HEK293 (cell line): ENCODE measurements around the gene SMAD2.

Source experiments
- CTCF ChIA-PET: fragments of 350-600 bp; formaldehyde crosslinking; extraction: SDS; loops from one replicate; lab custom pipeline; 2021; ENCODE audit warnings: antibody characterized with exemption; lab: Yijun Ruan, JAX
- POLR2A ChIA-PET: fragments of 300-600 bp; formaldehyde crosslinking; extraction: SDS; loops from one replicate; lab custom pipeline; 2020; ENCODE audit warnings: antibody characterized with exemption, inconsistent platforms; lab: Yijun Ruan, JAX
- H3K27ac ChIP-seq: fragments of 200-500 bp; sonication (Bioruptor generic); 2 replicates; pipeline ENCODE4 v1.5.1; 2014; ENCODE audit warnings: low read depth, low read length, control low read depth, inconsistent platforms; ENCODE audit errors: extremely low read depth
- H3K36me3 ChIP-seq, 2 experiments: fragments of 200-500 bp in 1 of 2; sonication (Bioruptor generic) in 1 of 2; 1 replicate in 1 of 2; 2 replicates in 1 of 2; pipeline ENCODE4 v1.5.1; 2014 to 2017; ENCODE audit warnings: inconsistent platforms in 2 of 2, low read length in 2 of 2; ENCODE audit not compliant: control insufficient read depth in 2 of 2, insufficient read depth in 1 of 2
- H3K4me1 ChIP-seq: fragments of 200-500 bp; sonication (Bioruptor generic); 2 replicates; pipeline ENCODE4 v1.5.1; 2014; ENCODE audit warnings: mild to moderate bottlenecking, low read length, inconsistent platforms; ENCODE audit not compliant: control insufficient read depth, insufficient read depth
- H3K4me3 ChIP-seq: 2 replicates; pipeline ENCODE4 v1.5.1; 2011; ENCODE audit warnings: low read depth, mild to moderate bottlenecking, control low read depth, low read length, moderate library complexity
- H3K9me3 ChIP-seq: fragments of 200-500 bp; sonication (Bioruptor generic); 2 replicates; pipeline ENCODE4 v1.5.1; 2014; ENCODE audit warnings: low read depth, low read length, inconsistent platforms; ENCODE audit not compliant: control insufficient read depth, insufficient read depth
- GLIS1 ChIP-seq: fragments of 450-650 bp; formaldehyde crosslinking; IDR thresholded peaks from 2 replicates; pipeline ENCODE4 v1.5.1; 2016; ENCODE audit warnings: missing biosample characterization, missing genetic modification characterization
- HOXA7 ChIP-seq: sonication (generic); formaldehyde crosslinking; IDR thresholded peaks from 2 replicates; pipeline ENCODE4 v1.8.1; 2022; ENCODE audit warnings: missing genetic modification reagents, borderline replicate concordance
- REST ChIP-seq: fragments of 450-650 bp; formaldehyde crosslinking; IDR thresholded peaks from 2 replicates; pipeline ENCODE4 v1.5.1; 2016; ENCODE audit warnings: missing biosample characterization, missing genetic modification characterization
- SCRT2 ChIP-seq: fragments of 450-650 bp; formaldehyde crosslinking; IDR thresholded peaks from 2 replicates; pipeline ENCODE4 v1.5.1; 2016; ENCODE audit warnings: missing biosample characterization, missing genetic modification characterization
- YY2 ChIP-seq: fragments of 450-650 bp; formaldehyde crosslinking; IDR thresholded peaks from 2 replicates; pipeline ENCODE4 v1.5.1; 2016; ENCODE audit warnings: missing biosample characterization, missing genetic modification characterization
- ZBTB48 ChIP-seq: fragments of 450-650 bp; formaldehyde crosslinking; IDR thresholded peaks from 2 replicates; pipeline ENCODE4 v1.5.1; 2016; ENCODE audit warnings: missing biosample characterization, missing genetic modification characterization
- ZNF133 ChIP-seq: fragments of 450-650 bp; formaldehyde crosslinking; IDR thresholded peaks from 2 replicates; pipeline ENCODE4 v1.5.1; 2016; ENCODE audit warnings: missing biosample characterization, missing genetic modification characterization
- ZNF202 ChIP-seq: fragments of 450-650 bp; formaldehyde crosslinking; IDR thresholded peaks from 2 replicates; pipeline ENCODE4 v1.5.1; 2016; ENCODE audit warnings: missing biosample characterization, missing genetic modification characterization, borderline replicate concordance
- ZNF223 ChIP-seq: fragments of 450-650 bp; formaldehyde crosslinking; IDR thresholded peaks from 2 replicates; pipeline ENCODE4 v1.5.1; 2016; ENCODE audit warnings: missing biosample characterization, missing genetic modification characterization
- ZNF266 ChIP-seq: fragments of 450-650 bp; formaldehyde crosslinking; IDR thresholded peaks from 2 replicates; pipeline ENCODE4 v1.5.1; 2016; ENCODE audit warnings: missing biosample characterization, missing genetic modification characterization, low read depth
- ZNF362 ChIP-seq: fragments of 450-650 bp; formaldehyde crosslinking; IDR thresholded peaks from 2 replicates; pipeline ENCODE4 v1.5.1; 2016; ENCODE audit warnings: missing biosample characterization, missing genetic modification characterization
- ZNF366 ChIP-seq: fragments of 450-650 bp; formaldehyde crosslinking; conservative IDR thresholded peaks from 2 replicates; pipeline ENCODE4 v1.5.1; 2016; ENCODE audit warnings: missing biosample characterization, missing genetic modification characterization
- ZNF404 ChIP-seq: fragments of 450-650 bp; formaldehyde crosslinking; IDR thresholded peaks from 2 replicates; pipeline ENCODE4 v1.5.1; 2017; ENCODE audit warnings: missing biosample characterization, missing genetic modification characterization
- ZNF514 ChIP-seq: fragments of 450-650 bp; formaldehyde crosslinking; IDR thresholded peaks from 2 replicates; pipeline ENCODE4 v1.5.1; 2016; ENCODE audit warnings: missing biosample characterization, missing genetic modification characterization
- ZNF585B ChIP-seq: fragments of 450-650 bp; formaldehyde crosslinking; IDR thresholded peaks from 2 replicates; pipeline ENCODE4 v1.5.1; 2016; ENCODE audit warnings: missing biosample characterization, missing genetic modification characterization
- ZNF624 ChIP-seq: fragments of 450-650 bp; formaldehyde crosslinking; IDR thresholded peaks from 2 replicates; pipeline ENCODE4 v1.5.1; 2017; ENCODE audit warnings: missing biosample characterization, missing genetic modification characterization
- ZNF660 ChIP-seq: fragments of 450-650 bp; IDR thresholded peaks from 2 replicates; pipeline ENCODE4 v1.5.1; 2018; ENCODE audit warnings: missing biosample characterization, mild to moderate bottlenecking, missing genetic modification characterization
- ZSCAN4 ChIP-seq: fragments of 450-650 bp; formaldehyde crosslinking; IDR thresholded peaks from 2 replicates; pipeline ENCODE4 v1.5.1; 2017; ENCODE audit warnings: missing biosample characterization, missing genetic modification characterization

SMAD2 gene

GRCh38 chr18:47919916-47920315 lies 10.5 kb downstream of the SMAD2 start:
- H3K4me1 ChIP-seq = peaks cover 45% of the 10 kb centered on the region
- no peaks in the 10 kb centered on the region for H3K36me3 ChIP-seq
- H3K4me3 ChIP-seq = no peak overlapping the region
- CTCF ChIA-PET = interaction anchor here (0.7 kb wide), 1 partner anchor 556 kb away, joined by 3 read pairs; no protein-coding TSS in a partner anchor
- POLR2A ChIA-PET = no interaction called here
- no peaks in the 10 kb centered on the region for H3K9me3 ChIP-seq
- TF ChIP-seq ZNF202 (tag by site-specific recombination) = no peak
- no peak for TF ChIP-seq ZNF366 (tag by site-specific recombination)
- no peak for TF ChIP-seq REST (tag by site-specific recombination)
- no peak for TF ChIP-seq ZNF266 (tag by site-specific recombination)
- no peak for TF ChIP-seq GLIS1 (tag by site-specific recombination)
- TF ChIP-seq ZBTB48 (tag by site-specific recombination) = no peak
- TF ChIP-seq ZSCAN4 = no peak
- TF ChIP-seq HOXA7 (CRISPR knock-in tag) = no peak
- TF ChIP-seq ZNF514 (tag by site-specific recombination) = no peak
- TF ChIP-seq ZNF404 (tag by site-specific recombination) = no peak
- no peak for TF ChIP-seq ZNF660 (tag by site-specific recombination)
- no peak overlapping the region for H3K27ac ChIP-seq

GRCh38 chr18:47917923-47918610 lies 12.4 kb downstream of the SMAD2 start:
- Histone ChIP-seq H3K4me1 (peaks cover 45% of the 10 kb centered on the region), H3K9me3 (no peaks in the 10 kb centered on the region), H3K4me3 (no peak overlapping the region)
- CTCF ChIA-PET = interaction anchor here (1.3 kb wide), 1 partner anchor 11 kb away, joined by 3 read pairs; no protein-coding TSS in a partner anchor
- TF ChIP-seq ZNF362 (no peak), ZNF585B (tag by site-specific recombination) (no peak), ZNF624 (tag by site-specific recombination) (no peak), ZNF223 (no peak), SCRT2 (tag by site-specific recombination) (no peak), ZNF133 (no peak), ZSCAN4 (no peak), YY2 (tag by site-specific recombination) (no peak)
- TF ChIP-seq, all 188 proteins: peak for 0
- POLR2A ChIA-PET = interaction anchor here (1.1 kb wide), 1 partner anchor 13 kb away, joined by 3 read pairs; no protein-coding TSS in a partner anchor
- H3K36me3 ChIP-seq = no peaks in the 10 kb centered on the region
- H3K27ac ChIP-seq = no peak overlapping the region
